Tibial nerve (tissue), 4 donors: ENCODE measurements around the gene ASPDH.

Experiments
- EP300 ChIP-seq, 2 donors: sonication (generic); formaldehyde crosslinking; IDR thresholded peaks; one replicate each; pipeline ENCODE4 v1.6.1; 2017; ENCODE audit warnings: antibody characterized with exemption in 2 of 2, mild to moderate bottlenecking in 1 of 2
- POLR2A ChIP-seq, 2 donors: fragments of 450-650 bp; IDR thresholded peaks; one replicate each; pipeline ENCODE4 v1.6.1; 2017; ENCODE audit warnings: antibody characterized with exemption in 2 of 2, mild to moderate bottlenecking in 2 of 2, moderate library complexity in 2 of 2
- TF ChIP-seq, protein P1 (sequence below), 5 experiments: fragments of 200-600 bp in 3 of 5; fragments of 450-650 bp in 2 of 5; sonication (generic) in 3 of 5; IDR thresholded peaks; one replicate each; pipeline ENCODE4 v1.5.1; 2016 to 2019; ENCODE audit warnings: antibody characterized with exemption in 5 of 5, mild to moderate bottlenecking in 3 of 5, moderate library complexity in 2 of 5

DNA sequence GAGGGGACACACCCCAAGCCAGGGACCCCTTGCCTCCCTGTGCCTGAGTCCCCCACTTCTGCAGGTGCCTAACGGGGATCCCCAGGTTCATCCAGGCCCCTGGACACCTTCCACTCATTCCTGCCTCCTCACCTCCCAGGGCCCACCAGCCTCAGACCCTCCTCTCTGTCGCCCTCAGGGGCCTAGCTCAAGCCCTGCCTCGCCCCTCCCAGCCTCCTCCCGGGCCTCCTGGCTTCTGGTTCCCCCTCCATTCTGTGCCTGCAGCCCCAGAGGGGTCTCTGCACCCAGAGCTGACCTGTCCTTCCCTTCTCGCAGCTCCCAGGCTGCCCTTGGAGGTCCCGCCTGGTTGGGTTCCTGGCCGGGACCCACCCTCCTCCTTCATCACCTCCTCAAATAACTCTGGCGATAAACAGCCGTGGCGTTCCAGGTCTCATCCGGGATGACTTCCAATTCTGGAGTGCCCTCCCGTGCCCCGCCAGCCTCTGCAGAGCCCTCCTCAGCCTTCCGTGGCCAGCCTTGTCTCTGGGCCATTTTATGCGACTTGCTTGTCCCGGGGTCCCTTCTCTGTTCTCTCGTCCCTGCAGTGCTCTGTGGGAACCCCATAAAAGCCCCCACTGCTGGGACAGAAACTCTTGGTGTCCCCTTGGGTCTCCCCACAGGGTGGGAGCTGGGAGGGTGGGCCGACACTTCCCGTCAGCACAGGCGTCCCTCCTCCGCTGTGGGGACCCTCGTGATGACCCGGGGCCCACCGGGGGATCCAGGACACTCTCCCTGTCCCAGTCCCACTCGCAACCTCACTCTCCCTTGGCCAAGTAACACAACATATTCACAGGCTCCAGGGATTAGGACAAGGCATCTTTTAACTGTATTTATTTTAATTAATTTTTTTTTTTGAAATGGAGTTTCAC, 11.9 kb downstream of the ASPDH start:
- TF ChIP-seq, protein P1, sequence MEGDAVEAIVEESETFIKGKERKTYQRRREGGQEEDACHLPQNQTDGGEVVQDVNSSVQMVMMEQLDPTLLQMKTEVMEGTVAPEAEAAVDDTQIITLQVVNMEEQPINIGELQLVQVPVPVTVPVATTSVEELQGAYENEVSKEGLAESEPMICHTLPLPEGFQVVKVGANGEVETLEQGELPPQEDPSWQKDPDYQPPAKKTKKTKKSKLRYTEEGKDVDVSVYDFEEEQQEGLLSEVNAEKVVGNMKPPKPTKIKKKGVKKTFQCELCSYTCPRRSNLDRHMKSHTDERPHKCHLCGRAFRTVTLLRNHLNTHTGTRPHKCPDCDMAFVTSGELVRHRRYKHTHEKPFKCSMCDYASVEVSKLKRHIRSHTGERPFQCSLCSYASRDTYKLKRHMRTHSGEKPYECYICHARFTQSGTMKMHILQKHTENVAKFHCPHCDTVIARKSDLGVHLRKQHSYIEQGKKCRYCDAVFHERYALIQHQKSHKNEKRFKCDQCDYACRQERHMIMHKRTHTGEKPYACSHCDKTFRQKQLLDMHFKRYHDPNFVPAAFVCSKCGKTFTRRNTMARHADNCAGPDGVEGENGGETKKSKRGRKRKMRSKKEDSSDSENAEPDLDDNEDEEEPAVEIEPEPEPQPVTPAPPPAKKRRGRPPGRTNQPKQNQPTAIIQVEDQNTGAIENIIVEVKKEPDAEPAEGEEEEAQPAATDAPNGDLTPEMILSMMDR (IDR thresholded peaks at IDR 0.05): no peak
- TF ChIP-seq POLR2A (IDR thresholded peaks at IDR 0.05): no peak
- TF ChIP-seq EP300 (IDR thresholded peaks at IDR 0.05): no peak
